Measurements from ENCODE around the gene RMND1. TPM values are rescaled to one million over a fixed set of nuclear protein-coding genes. Genes with fewer than 3 reads are reported as not detected.

RMND1 gene
- polyA plus RNA-seq, 2 donors = 9.6 to 10.6 TPM

GRCh38 chr6:151490996-151491395 lies 39.1 kb upstream of the RMND1 start:
- peaks cover 2 to 6% of the 10 kb centered on the region in 2 donors for H3K4me1 ChIP-seq (ENCODE audit: control insufficient read depth in 2 of 2, insufficient read depth in 2 of 2, low read length in 1 of 2)
- peaks cover 0 to 2% of the 10 kb centered on the region in 2 donors for H3K27me3 ChIP-seq (ENCODE audit: control insufficient read depth in 1 of 2, insufficient read depth in 2 of 2, low read length in 2 of 2)
- H3K27ac ChIP-seq (ENCODE audit: low read depth in 2 of 2, low read length in 1 of 2) = no peak overlapping the region
- no peak overlapping the region for H3K4me3 ChIP-seq (ENCODE audit: low read depth in 1 of 2, low read length in 2 of 2)
- H3K36me3 ChIP-seq (ENCODE audit: control insufficient read depth in 2 of 2, insufficient read depth in 2 of 2, low read length in 1 of 2) = no peaks in the 10 kb centered on the region
- no peaks in the 10 kb centered on the region for H3K9me3 ChIP-seq (ENCODE audit: control insufficient read depth in 2 of 2, insufficient read depth in 1 of 2, low read depth in 1 of 2, low read length in 1 of 2)
- 76 to 79% methylated on average over 7 of the region's 7 CpGs for WGBS, 2 donors

DNA sequence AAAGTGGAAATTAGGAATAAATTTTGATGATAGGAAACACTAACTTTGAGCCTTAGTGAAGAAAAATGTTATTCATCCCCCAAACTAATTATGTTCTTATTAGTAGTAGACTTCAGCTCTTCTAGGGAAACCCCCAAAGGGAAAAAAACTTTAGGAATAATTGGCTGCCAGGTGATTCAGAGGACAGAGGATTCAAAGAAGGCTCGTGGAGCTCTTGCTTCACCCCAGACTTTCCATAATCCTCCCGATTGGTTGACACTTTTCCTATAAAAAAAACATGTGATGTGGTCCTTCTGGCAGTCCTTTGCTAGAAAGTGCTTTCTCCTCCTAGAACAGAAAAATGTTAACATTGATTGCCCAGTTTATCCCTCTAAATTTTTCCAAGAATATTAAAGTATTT lies 36.3 kb upstream of the RMND1 start:
- H3K27me3 ChIP-seq (ENCODE audit: control insufficient read depth in 1 of 2, insufficient read depth in 2 of 2, low read length in 2 of 2) = no peaks in the 10 kb centered on the region
- 32 to 37% methylated on average over 2 of the region's 2 CpGs for WGBS, 2 donors
- H3K27ac ChIP-seq (ENCODE audit: low read depth in 2 of 2, low read length in 1 of 2) = no peak overlapping the region
- no peak overlapping the region for H3K4me3 ChIP-seq (ENCODE audit: low read depth in 1 of 2, low read length in 2 of 2)
- H3K4me1 ChIP-seq (ENCODE audit: control insufficient read depth in 2 of 2, insufficient read depth in 2 of 2, low read length in 1 of 2) = no peaks in the 10 kb centered on the region
- H3K36me3 ChIP-seq (ENCODE audit: control insufficient read depth in 2 of 2, insufficient read depth in 2 of 2, low read length in 1 of 2) = no peaks in the 10 kb centered on the region
- no peaks in the 10 kb centered on the region for H3K9me3 ChIP-seq (ENCODE audit: control insufficient read depth in 2 of 2, insufficient read depth in 1 of 2, low read depth in 1 of 2, low read length in 1 of 2)

- H3K4me1 ChIP-seq (ENCODE audit: control insufficient read depth in 2 of 2, insufficient read depth in 2 of 2, low read length in 1 of 2) = no peaks in the 10 kb centered on the region
- no peak overlapping the region for H3K4me3 ChIP-seq (ENCODE audit: low read depth in 1 of 2, low read length in 2 of 2)
- no peaks in the 10 kb centered on the region for H3K9me3 ChIP-seq (ENCODE audit: control insufficient read depth in 2 of 2, insufficient read depth in 1 of 2, low read depth in 1 of 2, low read length in 1 of 2)
- H3K27ac ChIP-seq (ENCODE audit: low read depth in 2 of 2, low read length in 1 of 2) = no peak overlapping the region
- H3K36me3 ChIP-seq (ENCODE audit: control insufficient read depth in 2 of 2, insufficient read depth in 2 of 2, low read length in 1 of 2) = no peaks in the 10 kb centered on the region
- H3K27me3 ChIP-seq (ENCODE audit: control insufficient read depth in 1 of 2, insufficient read depth in 2 of 2, low read length in 2 of 2) = no peaks in the 10 kb centered on the region
Observed at GRCh38 chr6:151483994-151484393, 32.1 kb upstream of the RMND1 start.

DNA sequence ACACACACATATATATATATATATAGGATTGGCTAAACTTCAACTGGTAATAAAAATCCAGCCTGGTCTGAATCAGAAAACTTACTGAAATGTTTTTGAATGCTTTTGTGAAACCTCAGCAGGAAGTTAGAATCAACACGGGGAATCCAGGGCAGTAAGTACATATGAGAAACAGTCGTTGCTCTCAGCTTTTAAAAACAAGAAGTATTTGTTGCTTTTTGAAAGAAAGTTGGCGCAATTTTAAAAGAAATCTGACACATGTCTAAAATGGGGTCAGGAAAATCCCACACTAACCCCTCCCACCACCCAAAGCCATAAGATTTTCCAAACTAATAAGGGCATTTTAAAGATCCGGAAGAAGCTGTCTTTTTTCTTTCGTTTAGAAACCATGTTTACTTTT lies 30.4 kb upstream of the RMND1 start:
- Histone ChIP-seq H3K9me3 (ENCODE audit: control insufficient read depth in 2 of 2, insufficient read depth in 1 of 2, low read depth in 1 of 2, low read length in 1 of 2) (no peaks in the 10 kb centered on the region), H3K27me3 (ENCODE audit: control insufficient read depth in 1 of 2, insufficient read depth in 2 of 2, low read length in 2 of 2) (no peaks in the 10 kb centered on the region), H3K36me3 (ENCODE audit: control insufficient read depth in 2 of 2, insufficient read depth in 2 of 2, low read length in 1 of 2) (no peaks in the 10 kb centered on the region), H3K27ac (ENCODE audit: low read depth in 2 of 2, low read length in 1 of 2) (no peak overlapping the region), H3K4me3 (ENCODE audit: low read depth in 1 of 2, low read length in 2 of 2) (no peak overlapping the region), H3K4me1 (ENCODE audit: control insufficient read depth in 2 of 2, insufficient read depth in 2 of 2, low read length in 1 of 2) (no peaks in the 10 kb centered on the region)
- WGBS, 2 donors = 23 to 34% methylated on average over 5 of the region's 5 CpGs

DNA sequence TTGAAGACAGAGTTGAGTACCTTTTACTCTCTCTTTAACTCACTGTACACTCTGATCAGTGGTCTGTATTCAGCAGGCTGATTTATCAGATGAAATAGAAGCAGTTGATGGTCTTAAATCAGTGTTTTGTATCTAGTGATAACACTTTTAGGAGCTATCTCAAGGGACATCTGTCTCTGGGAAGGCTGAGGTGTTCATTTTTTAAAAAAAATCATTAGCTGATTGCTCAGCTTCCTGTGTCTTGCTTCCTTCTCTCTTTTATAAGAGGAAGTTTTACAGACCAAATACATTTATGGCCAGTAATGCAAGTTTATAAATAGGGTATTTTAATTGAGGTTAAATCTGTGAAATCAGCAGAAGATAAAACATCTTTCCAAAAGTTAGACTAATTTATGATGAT lies 29.9 kb upstream of the RMND1 start:
- H3K9me3 ChIP-seq (ENCODE audit: control insufficient read depth in 2 of 2, insufficient read depth in 1 of 2, low read depth in 1 of 2, low read length in 1 of 2) = no peaks in the 10 kb centered on the region
- no peaks in the 10 kb centered on the region for H3K27me3 ChIP-seq (ENCODE audit: control insufficient read depth in 1 of 2, insufficient read depth in 2 of 2, low read length in 2 of 2)
- no peaks in the 10 kb centered on the region for H3K36me3 ChIP-seq (ENCODE audit: control insufficient read depth in 2 of 2, insufficient read depth in 2 of 2, low read length in 1 of 2)
- no peak overlapping the region for H3K4me3 ChIP-seq (ENCODE audit: low read depth in 1 of 2, low read length in 2 of 2)
- H3K4me1 ChIP-seq (ENCODE audit: control insufficient read depth in 2 of 2, insufficient read depth in 2 of 2, low read length in 1 of 2) = no peaks in the 10 kb centered on the region
- H3K27ac ChIP-seq (ENCODE audit: low read depth in 2 of 2, low read length in 1 of 2) = no peak overlapping the region

GRCh38 chr6:151478670-151479069 lies 26.7 kb upstream of the RMND1 start:
- H3K36me3 ChIP-seq (ENCODE audit: control insufficient read depth in 2 of 2, insufficient read depth in 2 of 2, low read length in 1 of 2) = no peaks in the 10 kb centered on the region
- H3K4me1 ChIP-seq (ENCODE audit: control insufficient read depth in 2 of 2, insufficient read depth in 2 of 2, low read length in 1 of 2) = no peaks in the 10 kb centered on the region
- no peak overlapping the region for H3K4me3 ChIP-seq (ENCODE audit: low read depth in 1 of 2, low read length in 2 of 2)
- H3K27ac ChIP-seq (ENCODE audit: low read depth in 2 of 2, low read length in 1 of 2) = no peak overlapping the region
- H3K9me3 ChIP-seq (ENCODE audit: control insufficient read depth in 2 of 2, insufficient read depth in 1 of 2, low read depth in 1 of 2, low read length in 1 of 2) = no peaks in the 10 kb centered on the region
- no peaks in the 10 kb centered on the region for H3K27me3 ChIP-seq (ENCODE audit: control insufficient read depth in 1 of 2, insufficient read depth in 2 of 2, low read length in 2 of 2)
- WGBS, 2 donors = 83 to 88% methylated on average over 6 of the region's 6 CpGs

DNA sequence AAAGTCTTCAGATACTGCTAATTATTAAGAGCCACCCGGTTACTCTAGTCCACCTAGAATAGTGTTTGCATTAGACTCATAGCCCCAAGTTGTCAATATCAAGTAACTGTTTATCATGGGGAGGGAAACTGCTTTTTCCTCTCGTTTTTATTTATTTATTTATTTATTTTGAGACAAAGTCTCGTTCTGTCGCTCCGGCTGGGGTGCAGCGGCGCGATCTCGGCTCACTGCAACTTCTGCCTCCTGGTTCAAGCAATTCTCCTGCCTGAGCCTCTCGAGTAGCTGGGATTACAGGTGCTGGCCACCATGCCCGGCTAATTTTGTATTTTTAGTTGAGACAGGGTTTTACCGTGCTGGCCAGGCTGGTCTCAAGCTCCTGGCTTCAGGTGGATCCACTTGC lies 25.8 kb upstream of the RMND1 start:
- Histone ChIP-seq H3K36me3 (ENCODE audit: control insufficient read depth in 2 of 2, insufficient read depth in 2 of 2, low read length in 1 of 2) (no peaks in the 10 kb centered on the region), H3K9me3 (ENCODE audit: control insufficient read depth in 2 of 2, insufficient read depth in 1 of 2, low read depth in 1 of 2, low read length in 1 of 2) (no peaks in the 10 kb centered on the region), H3K27ac (ENCODE audit: low read depth in 2 of 2, low read length in 1 of 2) (no peak overlapping the region), H3K4me3 (ENCODE audit: low read depth in 1 of 2, low read length in 2 of 2) (no peak overlapping the region), H3K4me1 (ENCODE audit: control insufficient read depth in 2 of 2, insufficient read depth in 2 of 2, low read length in 1 of 2) (no peaks in the 10 kb centered on the region), H3K27me3 (ENCODE audit: control insufficient read depth in 1 of 2, insufficient read depth in 2 of 2, low read length in 2 of 2) (no peaks in the 10 kb centered on the region)
- 96% methylated on average over 12 of the region's 12 CpGs for WGBS, 2 donors

- H3K27me3 ChIP-seq (ENCODE audit: control insufficient read depth in 1 of 2, insufficient read depth in 2 of 2, low read length in 2 of 2) = no peaks in the 10 kb centered on the region
- H3K4me1 ChIP-seq (ENCODE audit: control insufficient read depth in 2 of 2, insufficient read depth in 2 of 2, low read length in 1 of 2) = no peaks in the 10 kb centered on the region
- 30 to 40% methylated on average over 16 of the region's 16 CpGs for WGBS, 2 donors
- no peaks in the 10 kb centered on the region for H3K9me3 ChIP-seq (ENCODE audit: control insufficient read depth in 2 of 2, insufficient read depth in 1 of 2, low read depth in 1 of 2, low read length in 1 of 2)
- H3K36me3 ChIP-seq (ENCODE audit: control insufficient read depth in 2 of 2, insufficient read depth in 2 of 2, low read length in 1 of 2) = no peaks in the 10 kb centered on the region
- H3K4me3 ChIP-seq (ENCODE audit: low read depth in 1 of 2, low read length in 2 of 2) = no peak overlapping the region
- H3K27ac ChIP-seq (ENCODE audit: low read depth in 2 of 2, low read length in 1 of 2) = no peak overlapping the region
Observed at GRCh38 chr6:151475653-151476523, 24.0 kb upstream of the RMND1 start.

GRCh38 chr6:151464702-151465101 lies 12.8 kb upstream of the RMND1 start:
- Histone ChIP-seq H3K27ac (ENCODE audit: low read depth in 2 of 2, low read length in 1 of 2) (no peak overlapping the region), H3K9me3 (ENCODE audit: control insufficient read depth in 2 of 2, insufficient read depth in 1 of 2, low read depth in 1 of 2, low read length in 1 of 2) (peaks cover 0 to 2% of the 10 kb centered on the region in 2 donors), H3K4me3 (ENCODE audit: low read depth in 1 of 2, low read length in 2 of 2) (no peak overlapping the region), H3K36me3 (ENCODE audit: control insufficient read depth in 2 of 2, insufficient read depth in 2 of 2, low read length in 1 of 2) (peaks cover 4 to 6% of the 10 kb centered on the region in 2 donors), H3K4me1 (ENCODE audit: control insufficient read depth in 2 of 2, insufficient read depth in 2 of 2, low read length in 1 of 2) (no peaks in the 10 kb centered on the region), H3K27me3 (ENCODE audit: control insufficient read depth in 1 of 2, insufficient read depth in 2 of 2, low read length in 2 of 2) (no peaks in the 10 kb centered on the region)

DNA sequence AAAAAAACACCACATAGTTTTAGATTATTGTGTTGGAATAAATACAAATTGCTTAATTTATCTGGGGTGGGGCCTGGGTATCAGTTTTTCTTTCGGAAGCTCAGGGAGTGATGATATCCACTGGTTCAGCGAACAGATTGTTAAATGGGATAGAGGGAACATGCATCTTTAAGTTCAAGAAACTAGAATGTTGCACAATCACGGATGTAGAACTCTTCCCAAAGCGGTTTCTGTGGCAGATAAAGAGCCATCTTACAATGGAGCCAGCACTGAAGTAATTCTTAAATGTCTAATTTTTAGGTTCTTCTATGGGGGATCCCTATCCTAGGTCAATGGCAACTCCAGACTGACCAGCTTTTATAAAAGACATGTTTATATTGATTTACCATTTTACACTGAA lies 9.7 kb upstream of the RMND1 start:
- Histone ChIP-seq H3K4me3 (ENCODE audit: low read depth in 1 of 2, low read length in 2 of 2) (no peak overlapping the region), H3K36me3 (ENCODE audit: control insufficient read depth in 2 of 2, insufficient read depth in 2 of 2, low read length in 1 of 2) (peaks cover 4 to 6% of the 10 kb centered on the region in 2 donors), H3K9me3 (ENCODE audit: control insufficient read depth in 2 of 2, insufficient read depth in 1 of 2, low read depth in 1 of 2, low read length in 1 of 2) (no peaks in the 10 kb centered on the region), H3K27ac (ENCODE audit: low read depth in 2 of 2, low read length in 1 of 2) (no peak overlapping the region), H3K27me3 (ENCODE audit: control insufficient read depth in 1 of 2, insufficient read depth in 2 of 2, low read length in 2 of 2) (no peaks in the 10 kb centered on the region), H3K4me1 (ENCODE audit: control insufficient read depth in 2 of 2, insufficient read depth in 2 of 2, low read length in 1 of 2) (no peaks in the 10 kb centered on the region)
- WGBS, 2 donors = 91 to 93% methylated on average over 4 of the region's 4 CpGs

All from esophagus (tissue), 2 donors.